Adrenal gland (tissue), 12 donors: ENCODE results near the gene ZNF557. TPM values are rescaled to one million over a fixed set of nuclear protein-coding genes. Genes with fewer than 3 reads are reported as not detected.

Source experiments
- DNase-seq, 7 donors: peaks; one replicate each; pipeline ENCODE4 v3.0.0-alpha.2; 2019 to 2020
- H3K27ac ChIP-seq, 5 donors: fragments of 200-600 bp; sonication (generic) in 4 of 5; 1 replicate in 3 of 5; 2 replicates in 2 of 5; pipeline versions ENCODE4 v1.5.1 to v1.8.0; 2016 to 2020; ENCODE audit warnings: mild to moderate bottlenecking in 1 of 5
- H3K27me3 ChIP-seq: fragments of 200-600 bp; 2 replicates; pipeline ENCODE4 v1.8.0; 2021
- H3K36me3 ChIP-seq, 2 donors: fragments of 200-600 bp; replicated peaks in 1 of 2; 1 replicate in 1 of 2; 2 replicates in 1 of 2; pipeline versions ENCODE4 v1.5.1 to v1.8.0; 2018 to 2022
- H3K4me1 ChIP-seq, 2 donors: fragments of 200-600 bp; replicated peaks in 1 of 2; 1 replicate in 1 of 2; 2 replicates in 1 of 2; pipeline versions ENCODE4 v1.5.1 to v1.8.0; 2018 to 2021
- H3K4me3 ChIP-seq, 4 donors: fragments of 200-600 bp; sonication (generic) in 3 of 4; one replicate each; pipeline ENCODE4 v1.5.1; 2016 to 2018
- H3K9me3 ChIP-seq, 3 donors: fragments of 200-600 bp; sonication (generic) in 1 of 3; replicated peaks in 1 of 3; 1 replicate in 2 of 3; 2 replicates in 1 of 3; pipeline versions ENCODE4 v1.5.1 to v1.8.0; 2016 to 2021
- POLR2A ChIP-seq, 2 donors: fragments of 450-650 bp; IDR thresholded peaks; one replicate each; pipeline ENCODE4 v1.6.1; 2017; ENCODE audit warnings: antibody characterized with exemption in 2 of 2, mild to moderate bottlenecking in 2 of 2, moderate library complexity in 1 of 2
- WGBS, 4 donors: extraction: QIAGEN DNeasy Blood & Tissue Kit in 2 of 4; methylation state at CpG; one replicate each; pipeline versions ENCODE4 v1.1.5 to v1.1.7; 2013 to 2017; 5-methylcytosine and 5-hydroxymethylcytosine counted together
- intact Hi-C, 2 donors: fragments of 100-400 bp; cut with DNase I; formaldehyde crosslinking; loops; one replicate each; pipeline versions ENCODE4 v1.14.1 to v1.15.0; 2022 to 2023
- polyA plus RNA-seq, 3 donors: library from polyadenylated mRNA; stranded (reverse); fragments of 200-250 nt in 2 of 3; fragments of 350-450 nt in 1 of 3; fragmentation: Illumina TruSeq in 1 of 3; extraction: RNeasy Lipid Tissue Mini Kit (QIAGEN cat#74804) in 1 of 3; gene quantifications; one replicate each; pipeline ENCODE4 v1.2.3, GENCODE V29; 2013 to 2014
- total RNA-seq, 9 donors: library from RNA; depleted of rRNA in 4 of 9; stranded (reverse); fragments of >200 nt in 4 of 9; fragments of 120-200 nt in 1 of 9; fragmentation: NEBNext Ultra II Directional in 1 of 9; extraction: Animal tissue kit (Norgen Biotek cat#: 25700) in 1 of 9; gene quantifications; one replicate each; pipeline versions ENCODE4 v1.1.0 to v1.2.4, GENCODE V29; 2013 to 2023
- TF ChIP-seq, protein P1 (sequence below), 6 experiments: fragments of 450-650 bp in 4 of 6; fragments of 200-600 bp in 2 of 6; sonication (generic) in 1 of 6; IDR thresholded peaks; 1 replicate in 5 of 6; 2 replicates in 1 of 6; pipeline versions ENCODE4 v1.5.1 to v1.8.0; 2016 to 2021; ENCODE audit warnings: antibody characterized with exemption in 6 of 6, mild to moderate bottlenecking in 2 of 6, moderate library complexity in 1 of 6
- donor health status: healthy with polysubstance abuse.
- donor health status: Bipolar disorder and iron deficiency.
- donor health status: DM: yes; HTN: yes; CAD: no.
- donor health status: DM: no; HTN: no; CAD: no.
- donor health status: DM: no; HTN: no; CAD: no.
- donor health status: DM: yes; HTN: yes; CAD: no.

Gene ZNF557
- total and polyA plus RNA-seq, 12 donors = 2.2 to 13.7 (median 8.8) TPM

- Histone ChIP-seq H3K4me3 (no peak overlapping the region), H3K36me3 (peaks cover 0 to 83% of the 10 kb centered on the region in 2 donors), H3K4me1 (peaks cover 15 to 16% of the 10 kb centered on the region in 2 donors), H3K9me3 (no peaks in the 10 kb centered on the region), H3K27me3 (no peaks in the 10 kb centered on the region), H3K27ac (no peak overlapping the region)
- no peak for DNase-seq
- intact Hi-C loops = no loop called here
- 80 to 100% (median 91%) methylated on average over 1 of the region's 1 CpG for WGBS, 4 donors
- no peak for TF ChIP-seq POLR2A (IDR thresholded peaks at IDR 0.05)
- TF ChIP-seq, protein P1, sequence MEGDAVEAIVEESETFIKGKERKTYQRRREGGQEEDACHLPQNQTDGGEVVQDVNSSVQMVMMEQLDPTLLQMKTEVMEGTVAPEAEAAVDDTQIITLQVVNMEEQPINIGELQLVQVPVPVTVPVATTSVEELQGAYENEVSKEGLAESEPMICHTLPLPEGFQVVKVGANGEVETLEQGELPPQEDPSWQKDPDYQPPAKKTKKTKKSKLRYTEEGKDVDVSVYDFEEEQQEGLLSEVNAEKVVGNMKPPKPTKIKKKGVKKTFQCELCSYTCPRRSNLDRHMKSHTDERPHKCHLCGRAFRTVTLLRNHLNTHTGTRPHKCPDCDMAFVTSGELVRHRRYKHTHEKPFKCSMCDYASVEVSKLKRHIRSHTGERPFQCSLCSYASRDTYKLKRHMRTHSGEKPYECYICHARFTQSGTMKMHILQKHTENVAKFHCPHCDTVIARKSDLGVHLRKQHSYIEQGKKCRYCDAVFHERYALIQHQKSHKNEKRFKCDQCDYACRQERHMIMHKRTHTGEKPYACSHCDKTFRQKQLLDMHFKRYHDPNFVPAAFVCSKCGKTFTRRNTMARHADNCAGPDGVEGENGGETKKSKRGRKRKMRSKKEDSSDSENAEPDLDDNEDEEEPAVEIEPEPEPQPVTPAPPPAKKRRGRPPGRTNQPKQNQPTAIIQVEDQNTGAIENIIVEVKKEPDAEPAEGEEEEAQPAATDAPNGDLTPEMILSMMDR (IDR thresholded peaks at IDR 0.05) = no peak
Observed at GRCh38 chr19:7130043-7130442, 60.5 kb downstream of the ZNF557 start.

- Histone ChIP-seq H3K27me3 (no peaks in the 10 kb centered on the region), H3K36me3 (peaks cover 0 to 77% of the 10 kb centered on the region in 2 donors), H3K4me3 (no peak overlapping the region), H3K27ac (no peak overlapping the region), H3K4me1 (peaks cover 15 to 16% of the 10 kb centered on the region in 2 donors), H3K9me3 (no peaks in the 10 kb centered on the region)
- intact Hi-C loops = no loop called here
- TF ChIP-seq, protein P1 (IDR thresholded peaks at IDR 0.05) = no peak
- TF ChIP-seq POLR2A (IDR thresholded peaks at IDR 0.05) = no peak
- no peak for DNase-seq
- WGBS, 4 donors = 59 to 87% (median 84%) methylated on average over 7 to 16 of the region's 16 CpGs
Observed at GRCh38 chr19:7132054-7132453, 62.6 kb downstream of the ZNF557 start.

- H3K4me1 ChIP-seq = peaks cover 15 to 16% of the 10 kb centered on the region in 2 donors
Observed at GRCh38 chr19:7137120-7137519, 67.6 kb downstream of the ZNF557 start.

More at GRCh38 chr19:7137120-7137519, 67.6 kb downstream of the ZNF557 start:
- Histone ChIP-seq H3K36me3 (peaks cover 0 to 68% of the 10 kb centered on the region in 2 donors), H3K9me3 (no peaks in the 10 kb centered on the region), H3K27me3 (no peaks in the 10 kb centered on the region), H3K4me3 (no peak overlapping the region), H3K27ac (no peak overlapping the region)
- TF ChIP-seq POLR2A (IDR thresholded peaks at IDR 0.05) = no peak
- TF ChIP-seq, protein P1 (IDR thresholded peaks at IDR 0.05) = no peak
- 36 to 50% (median 43%) methylated on average over 2 of the region's 2 CpGs for WGBS, 4 donors
- DNase-seq = peak in 1 of 7 donors; percentile 21
- intact Hi-C loops = no loop called here

Other genes with a start within 250 kb of the ZNF557 start
- gene ADGRE1, start 182.1 kb upstream of the ZNF557 start, total RNA-seq = 1 to 10 TPM in 2 of 9 donors, under 1 TPM in 6, not detected in 1; 0.11 to 1.2 (median 0.49) TPM
- gene ADGRE1, start 182.1 kb upstream of the ZNF557 start, polyA plus RNA-seq = under 1 TPM; 0.07 to 0.26 (median 0.16) TPM
- not detected for gene MBD3L2B, start 48.3 kb upstream of the ZNF557 start, total RNA-seq
- gene MBD3L2B, start 48.3 kb upstream of the ZNF557 start, polyA plus RNA-seq = not detected
- gene MBD3L5, start 39.1 kb upstream of the ZNF557 start, total RNA-seq = not detected
- gene MBD3L5, start 39.1 kb upstream of the ZNF557 start, polyA plus RNA-seq = not detected
- gene MBD3L4, start 29.5 kb upstream of the ZNF557 start, total RNA-seq = not detected
- not detected for gene MBD3L4, start 29.5 kb upstream of the ZNF557 start, polyA plus RNA-seq
- gene MBD3L2, start 20.4 kb upstream of the ZNF557 start, total RNA-seq = not detected
- gene MBD3L2, start 20.4 kb upstream of the ZNF557 start, polyA plus RNA-seq = not detected
- not detected for gene MBD3L3, start 11.0 kb upstream of the ZNF557 start, total RNA-seq
- not detected for gene MBD3L3, start 11.0 kb upstream of the ZNF557 start, polyA plus RNA-seq
- 100 to 1,000 TPM in 6 of 9 donors, 10 to 100 TPM in 3; 70.1 to 327 (median 110) TPM for gene INSR, start 224.7 kb downstream of the ZNF557 start, total RNA-seq
- 10 to 100 TPM; 19.0 to 59.4 (median 42.1) TPM for gene INSR, start 224.7 kb downstream of the ZNF557 start, polyA plus RNA-seq